Smooth muscle cell (in vitro differentiated cells): Measurements from ENCODE around the gene ALAS1. TPM values are rescaled to one million over a fixed set of nuclear protein-coding genes. Genes with fewer than 3 reads are reported as not detected.

Source experiments
- DNase-seq: peaks from one replicate; lab custom pipeline; 2025; ENCODE audit not compliant: unreplicated experiment; lab: John Stamatoyannopoulos, UW
- H2AFZ ChIP-seq: fragments of 200-600 bp; sonication (generic); 2 replicates; pipeline ENCODE4 v1.6.0; 2016; ENCODE audit warnings: antibody characterized with exemption, low read depth, mild to moderate bottlenecking
- H3F3A ChIP-seq: fragments of 200-600 bp; sonication (generic); 2 replicates; pipeline ENCODE4 v1.6.0; 2017; ENCODE audit warnings: antibody characterized with exemption, low read depth
- H3K27ac ChIP-seq: fragments of 200-600 bp; sonication (generic); 2 replicates; pipeline ENCODE4 v1.5.1; 2016; ENCODE audit warnings: low read depth, mild to moderate bottlenecking
- H3K27me3 ChIP-seq: fragments of 200-600 bp; sonication (generic); 2 replicates; pipeline ENCODE4 v1.6.1; 2016; ENCODE audit warnings: low read depth, mild to moderate bottlenecking
- H3K36me3 ChIP-seq: fragments of 200-600 bp; sonication (generic); 2 replicates; pipeline ENCODE4 v1.5.1; 2016; ENCODE audit warnings: low read depth
- H3K4me1 ChIP-seq: fragments of 200-600 bp; sonication (generic); 2 replicates; pipeline ENCODE4 v1.5.1; 2016; ENCODE audit warnings: low read depth
- H3K4me2 ChIP-seq: fragments of 200-600 bp; sonication (generic); 2 replicates; pipeline ENCODE4 v1.6.0; 2016; ENCODE audit warnings: mild to moderate bottlenecking
- H3K4me3 ChIP-seq: fragments of 200-600 bp; sonication (generic); 2 replicates; pipeline ENCODE4 v1.5.1; 2016; ENCODE audit warnings: mild to moderate bottlenecking
- H3K79me2 ChIP-seq: fragments of 200-600 bp; sonication (generic); 2 replicates; pipeline ENCODE4 v1.6.0; 2016; ENCODE audit warnings: low read depth, mild to moderate bottlenecking
- H3K9ac ChIP-seq: fragments of 200-600 bp; sonication (generic); 2 replicates; pipeline ENCODE4 v1.6.0; 2016; ENCODE audit warnings: low read depth
- H3K9me3 ChIP-seq: fragments of 200-600 bp; sonication (generic); replicated peaks from 2 replicates; pipeline ENCODE4 v1.5.1; 2016; ENCODE audit warnings: low read depth
- H4K20me1 ChIP-seq: fragments of 200-600 bp; sonication (generic); 2 replicates; pipeline ENCODE4 v1.6.0; 2016; ENCODE audit warnings: low read depth
- CTCF ChIP-seq: fragments of 200-600 bp; sonication (generic); IDR thresholded peaks from 2 replicates; pipeline ENCODE4 v1.5.1; 2017; ENCODE audit warnings: borderline replicate concordance, mild to moderate bottlenecking, antibody characterized with exemption; ENCODE audit not compliant: insufficient read depth, poor library complexity, severe bottlenecking
- WGBS: methylation state at CpG from one replicate; pipeline ENCODE4 v1.1.7; 2016; ENCODE audit warnings: low lambda C conversion rate; 5-methylcytosine and 5-hydroxymethylcytosine counted together
- polyA plus RNA-seq: library from polyadenylated mRNA; unstranded; fragments of >200 nt; fragmentation: Nextera tagmentation; extraction: Ambion mirVana; gene quantifications from 2 replicates; pipeline ENCODE4 v1.2.1, GENCODE V29; 2016
- total RNA-seq: library from RNA; depleted of rRNA; stranded (reverse); fragments of >200 nt; gene quantifications from 2 replicates; pipeline ENCODE4 v1.2.3, GENCODE V29; 2014

The ALAS1 gene
- total and polyA plus RNA-seq, 2 experiments from 2014 or later, result 35.7 to 59.4 TPM

GRCh38 chr3:52193065-52193464 lies 4.9 kb upstream of the ALAS1 start:
- Histone ChIP-seq H2AFZ (no peak overlapping the region), H3K9me3 (no peaks in the 10 kb centered on the region), H3K4me3 (no peak overlapping the region), H3K4me1 (no peaks in the 10 kb centered on the region), H3K4me2 (no peak overlapping the region), H3K36me3 (no peaks in the 10 kb centered on the region), H3K27me3 (no peaks in the 10 kb centered on the region), H3F3A (no peaks in the 10 kb centered on the region), H4K20me1 (no peaks in the 10 kb centered on the region), H3K27ac (no peak overlapping the region), H3K79me2 (peaks cover 2% of the 10 kb centered on the region), H3K9ac (no peak overlapping the region)
- no peak for TF ChIP-seq CTCF
- 88% methylated on average over 18 of the region's 18 CpGs for WGBS
- no peak for DNase-seq

GRCh38 chr3:52194485-52195290 lies 3.3 kb upstream of the ALAS1 start:
- no peaks in the 10 kb centered on the region for H3K27me3 ChIP-seq
- peaks cover 17% of the 10 kb centered on the region for H3K79me2 ChIP-seq
- H3F3A ChIP-seq, result no peaks in the 10 kb centered on the region
- no peak overlapping the region for H3K27ac ChIP-seq
- H3K4me3 ChIP-seq, result no peak overlapping the region
- TF ChIP-seq CTCF, result no peak
- no peaks in the 10 kb centered on the region for H3K36me3 ChIP-seq
- no peak for DNase-seq
- H3K9ac ChIP-seq, result no peak overlapping the region
- H4K20me1 ChIP-seq, result peaks cover 10% of the 10 kb centered on the region
- H3K4me1 ChIP-seq, result peaks cover 13% of the 10 kb centered on the region
- H2AFZ ChIP-seq, result no peak overlapping the region
- no peak overlapping the region for H3K4me2 ChIP-seq
- WGBS, result 78% methylated on average over 14 of the region's 14 CpGs
- no peaks in the 10 kb centered on the region for H3K9me3 ChIP-seq

- H3F3A ChIP-seq, result no peaks in the 10 kb centered on the region
- 88% methylated on average over 3 of the region's 3 CpGs for WGBS
- no peak overlapping the region for H3K27ac ChIP-seq
- H3K36me3 ChIP-seq, result no peaks in the 10 kb centered on the region
- H3K4me2 ChIP-seq, result no peak overlapping the region
- H3K4me3 ChIP-seq, result no peak overlapping the region
- H4K20me1 ChIP-seq, result peaks cover 10% of the 10 kb centered on the region
- H3K4me1 ChIP-seq, result peaks cover 14% of the 10 kb centered on the region
- DNase-seq, result no peak
- H2AFZ ChIP-seq, result no peak overlapping the region
- H3K9ac ChIP-seq, result no peak overlapping the region
- peaks cover 22% of the 10 kb centered on the region for H3K79me2 ChIP-seq
- H3K27me3 ChIP-seq, result no peaks in the 10 kb centered on the region
- TF ChIP-seq CTCF, result no peak
- no peaks in the 10 kb centered on the region for H3K9me3 ChIP-seq
Measured at GRCh38 chr3:52195291-52195597, 2.7 kb upstream of the ALAS1 start.

GRCh38 chr3:52195823-52196331 lies 2.1 kb upstream of the ALAS1 start:
- no peak overlapping the region for H3K4me3 ChIP-seq
- 79% methylated on average over 10 of the region's 10 CpGs for WGBS
- H3K4me2 ChIP-seq, result no peak overlapping the region
- H3K27me3 ChIP-seq, result no peaks in the 10 kb centered on the region
- no peak for DNase-seq
- H2AFZ ChIP-seq, result no peak overlapping the region
- peak overlapping the region; percentile 9 for H3K27ac ChIP-seq
- H3K79me2 ChIP-seq, result peaks cover 27% of the 10 kb centered on the region
- peaks cover 14% of the 10 kb centered on the region for H4K20me1 ChIP-seq
- no peak for TF ChIP-seq CTCF
- H3K4me1 ChIP-seq, result peaks cover 20% of the 10 kb centered on the region
- no peak overlapping the region for H3K9ac ChIP-seq
- no peaks in the 10 kb centered on the region for H3F3A ChIP-seq
- no peaks in the 10 kb centered on the region for H3K36me3 ChIP-seq
- no peaks in the 10 kb centered on the region for H3K9me3 ChIP-seq
